ENCODE data around the gene RPS6KA2.

The RPS6KA2 gene

DNA sequence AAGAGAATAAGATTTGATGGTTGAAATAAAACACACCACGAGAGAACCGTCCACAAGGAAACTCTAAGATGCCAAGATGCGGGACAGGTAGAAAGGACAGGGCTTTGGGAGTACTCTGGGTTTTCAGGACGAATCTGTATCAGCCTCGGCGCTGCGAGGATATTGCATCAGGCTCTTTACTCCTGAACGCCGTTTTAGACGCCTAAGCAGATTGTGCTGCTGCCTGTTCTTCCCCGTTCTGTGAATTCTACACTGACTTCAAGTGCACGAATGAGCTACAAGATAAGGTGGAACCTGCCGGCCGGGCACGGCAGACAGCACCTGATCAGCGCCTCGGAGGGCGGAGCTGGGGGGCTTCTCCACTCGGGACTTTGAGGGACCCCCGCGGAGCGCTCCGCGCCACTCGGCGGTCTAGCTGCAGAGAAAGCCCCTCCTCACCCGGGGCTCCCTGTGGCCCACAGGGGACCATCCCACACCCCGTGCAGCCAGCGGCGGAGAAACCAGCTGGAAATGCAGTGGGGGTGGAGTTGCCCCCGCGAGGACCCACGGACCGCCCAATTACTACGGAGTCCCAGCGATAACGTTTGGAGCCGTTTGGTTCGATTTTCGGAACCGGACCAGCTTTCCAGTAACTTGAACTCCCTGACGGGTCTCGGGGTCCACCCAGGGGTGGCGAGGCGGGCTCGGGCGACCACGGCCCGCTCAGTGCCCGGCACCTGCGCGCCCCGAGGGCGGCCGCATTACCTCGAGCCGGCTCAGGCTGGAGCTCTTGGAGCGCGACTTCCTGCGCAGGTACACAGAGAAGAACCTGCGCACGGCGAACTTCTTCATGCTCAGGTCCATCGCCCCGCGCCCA is 646 bp downstream of the RPS6KA2 start:
- Histone ChIP-seq H3K4me3 (peak overlapping the region; percentile 80 to 83), H3K4me1 (peaks cover 0 to 40% (median 10%) of the 10 kb centered on the region in 4 donors), H3K27ac (peak overlapping the region; percentile 65 to 68), H3K27me3 (no peaks in the 10 kb centered on the region), H3K9me3 (no peaks in the 10 kb centered on the region), H3K36me3 (no peaks in the 10 kb centered on the region)
- intact Hi-C loops (cut with DNase I; ENCODE audit: low total_unique reads) = loop anchor here (5.0 kb wide), 1 partner anchor 244 kb away; the partner anchor contains the start of gene MPC1
- DNase-seq = peak in 1 of 2 donors; percentile 34
- TF ChIP-seq, protein P1, sequence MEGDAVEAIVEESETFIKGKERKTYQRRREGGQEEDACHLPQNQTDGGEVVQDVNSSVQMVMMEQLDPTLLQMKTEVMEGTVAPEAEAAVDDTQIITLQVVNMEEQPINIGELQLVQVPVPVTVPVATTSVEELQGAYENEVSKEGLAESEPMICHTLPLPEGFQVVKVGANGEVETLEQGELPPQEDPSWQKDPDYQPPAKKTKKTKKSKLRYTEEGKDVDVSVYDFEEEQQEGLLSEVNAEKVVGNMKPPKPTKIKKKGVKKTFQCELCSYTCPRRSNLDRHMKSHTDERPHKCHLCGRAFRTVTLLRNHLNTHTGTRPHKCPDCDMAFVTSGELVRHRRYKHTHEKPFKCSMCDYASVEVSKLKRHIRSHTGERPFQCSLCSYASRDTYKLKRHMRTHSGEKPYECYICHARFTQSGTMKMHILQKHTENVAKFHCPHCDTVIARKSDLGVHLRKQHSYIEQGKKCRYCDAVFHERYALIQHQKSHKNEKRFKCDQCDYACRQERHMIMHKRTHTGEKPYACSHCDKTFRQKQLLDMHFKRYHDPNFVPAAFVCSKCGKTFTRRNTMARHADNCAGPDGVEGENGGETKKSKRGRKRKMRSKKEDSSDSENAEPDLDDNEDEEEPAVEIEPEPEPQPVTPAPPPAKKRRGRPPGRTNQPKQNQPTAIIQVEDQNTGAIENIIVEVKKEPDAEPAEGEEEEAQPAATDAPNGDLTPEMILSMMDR (IDR thresholded peaks at IDR 0.05) = no peak

DNA sequence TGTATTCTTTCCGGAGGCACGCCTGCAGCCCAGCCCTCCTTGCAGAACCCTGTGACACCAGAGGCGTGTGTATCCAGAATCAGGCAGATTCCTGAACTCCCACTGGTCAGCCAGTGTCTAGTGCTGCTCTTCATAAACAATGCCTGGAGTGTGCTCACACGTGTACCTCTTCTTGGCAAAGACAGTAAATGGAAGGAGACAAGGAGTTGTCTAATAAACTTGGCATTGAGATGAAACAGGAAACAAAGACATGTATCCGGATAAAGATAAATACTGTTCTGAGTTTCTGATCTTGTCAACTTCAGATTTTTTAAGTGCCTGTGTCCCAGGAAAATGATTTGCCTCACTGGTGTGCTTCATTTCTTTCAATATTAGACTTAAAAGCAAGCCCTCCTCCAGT is 1.7 kb downstream of the RPS6KA2 start:
- Histone ChIP-seq H3K4me3 (peak overlapping the region; percentile 80 to 83), H3K4me1 (peaks cover 0 to 51% (median 20%) of the 10 kb centered on the region in 4 donors)
- intact Hi-C loops (cut with DNase I; ENCODE audit: low total_unique reads) = loop anchor here (5.0 kb wide), 1 partner anchor 243 kb away; the partner anchor contains the start of gene MPC1

DNA sequence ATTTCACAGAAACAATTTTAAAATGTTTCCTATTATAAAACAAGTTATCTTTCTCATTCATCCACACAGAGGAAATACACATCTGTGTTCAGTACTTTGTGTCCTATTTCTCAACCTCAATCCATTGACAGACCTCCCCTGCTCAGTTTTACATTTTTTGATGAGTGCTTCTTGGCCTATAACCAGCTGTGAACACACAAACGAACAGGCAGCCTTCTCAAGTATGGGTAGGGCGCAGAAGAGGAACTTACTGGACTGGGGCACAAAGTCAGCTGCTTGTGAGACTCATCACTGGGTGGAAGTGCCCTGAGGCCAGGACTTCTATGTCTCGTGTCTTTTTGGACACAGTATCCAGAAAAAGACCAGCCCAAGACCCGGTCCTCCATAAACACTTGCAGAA is 2.8 kb downstream of the RPS6KA2 start:
- no peaks in the 10 kb centered on the region for H3K27me3 ChIP-seq
- H3K9me3 ChIP-seq = no peaks in the 10 kb centered on the region
- no peak overlapping the region for H3K27ac ChIP-seq
- peaks cover 0 to 61% (median 27%) of the 10 kb centered on the region in 4 donors for H3K4me1 ChIP-seq
- TF ChIP-seq, protein P1 (IDR thresholded peaks at IDR 0.05) = no peak
- no peak overlapping the region for H3K4me3 ChIP-seq
- DNase-seq = peak; percentile 43 to 72
- intact Hi-C loops (cut with DNase I; ENCODE audit: low total_unique reads) = no loop called here
- no peaks in the 10 kb centered on the region for H3K36me3 ChIP-seq

More for the DNA sequence above, 1.7 kb downstream of the RPS6KA2 start:
- Histone ChIP-seq H3K9me3 (no peaks in the 10 kb centered on the region), H3K27me3 (no peaks in the 10 kb centered on the region), H3K27ac (peak overlapping the region in 1 of 2 donors; percentile 65), H3K36me3 (no peaks in the 10 kb centered on the region)
- no peak for DNase-seq
- TF ChIP-seq, protein P1 (IDR thresholded peaks at IDR 0.05) = no peak

DNA sequence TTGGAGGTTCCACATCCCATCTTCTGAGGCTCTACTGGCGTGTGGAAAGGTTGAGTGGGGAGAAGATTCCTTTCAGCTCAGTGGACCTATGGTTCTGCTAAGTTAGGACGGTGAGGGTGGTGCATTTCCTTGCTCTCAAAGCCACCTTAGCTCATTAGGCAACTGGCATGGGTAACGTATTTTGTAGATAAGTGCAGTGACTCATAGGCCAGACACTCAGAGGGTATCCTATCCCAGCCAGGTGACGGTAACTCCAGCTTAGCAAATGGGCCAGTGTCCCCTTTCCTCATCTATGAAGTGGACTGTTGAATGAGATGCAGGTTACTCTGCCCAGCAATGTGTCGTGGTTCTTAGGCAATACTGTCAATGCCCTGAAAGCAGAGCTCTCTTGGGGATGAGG is 3.7 kb downstream of the RPS6KA2 start:
- Histone ChIP-seq H3K36me3 (peaks cover 0 to 2% (median 0%) of the 10 kb centered on the region in 3 donors), H3K27ac (no peak overlapping the region), H3K4me1 (peaks cover 0 to 60% (median 22%) of the 10 kb centered on the region in 4 donors), H3K9me3 (no peaks in the 10 kb centered on the region), H3K27me3 (no peaks in the 10 kb centered on the region), H3K4me3 (no peak overlapping the region)
- no peak for DNase-seq
- intact Hi-C loops (cut with DNase I; ENCODE audit: low total_unique reads) = no loop called here
- TF ChIP-seq, protein P1 (IDR thresholded peaks at IDR 0.05) = no peak

DNA sequence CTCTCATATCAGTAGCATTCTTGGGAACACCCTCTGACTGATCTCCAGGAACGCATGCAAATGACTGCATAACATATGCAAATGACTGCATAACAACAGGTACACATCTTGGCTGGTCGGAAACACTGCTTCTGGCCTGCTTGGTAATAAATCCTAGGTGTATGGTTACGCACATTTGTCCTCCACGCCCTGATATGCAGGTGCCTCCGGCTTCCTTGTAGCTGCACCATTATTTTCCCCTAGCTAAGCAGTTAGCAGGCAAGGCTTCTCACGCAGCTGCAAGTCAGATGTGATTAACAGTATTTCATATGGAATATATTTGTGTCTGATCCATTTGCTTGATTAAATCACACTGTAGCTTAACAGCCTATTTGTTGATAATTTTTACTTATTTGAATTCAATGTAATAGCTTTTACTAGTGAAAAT is 5.9 kb downstream of the RPS6KA2 start:
- H3K27ac ChIP-seq = peak overlapping the region in 1 of 2 donors; percentile 53
- peaks cover 0 to 56% (median 21%) of the 10 kb centered on the region in 4 donors for H3K4me1 ChIP-seq
- peaks cover 0 to 4% (median 0%) of the 10 kb centered on the region in 3 donors for H3K36me3 ChIP-seq
- no peak for DNase-seq
- no peaks in the 10 kb centered on the region for H3K27me3 ChIP-seq
- TF ChIP-seq, protein P1 (IDR thresholded peaks at IDR 0.05) = no peak
- no peaks in the 10 kb centered on the region for H3K9me3 ChIP-seq
- intact Hi-C loops (cut with DNase I; ENCODE audit: low total_unique reads) = loop anchor here (2.0 kb wide), 1 partner anchor 378 kb away; the partner anchor contains the start of gene CEP43
- no peak overlapping the region for H3K4me3 ChIP-seq
